ENCODE results near the gene HPSE2.

The HPSE2 gene

DNA sequence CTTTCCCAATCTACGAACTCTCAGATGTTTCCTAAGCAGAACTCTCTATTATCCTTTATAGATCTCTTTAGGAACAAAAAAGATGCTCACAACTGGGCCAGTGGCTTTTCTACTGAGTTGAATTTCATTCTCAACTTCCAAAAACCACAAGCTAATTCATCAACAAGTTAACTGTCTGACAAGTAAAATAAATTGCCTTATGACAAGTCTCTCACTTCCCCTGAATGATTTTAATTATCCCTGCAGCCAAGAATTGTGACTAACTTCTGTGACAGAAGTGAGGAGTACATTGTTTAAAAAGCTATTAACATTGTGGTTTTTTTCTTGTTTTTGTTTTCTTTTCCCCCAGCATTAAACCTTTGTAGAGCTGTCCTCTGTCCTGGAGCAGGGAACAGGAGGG lies 343.1 kb downstream of the HPSE2 start:
- H3K4me3 Mint-ChIP-seq, result no peak overlapping the region
- no peaks in the 10 kb centered on the region for H3K9me3 Mint-ChIP-seq
- H3K27me3 Mint-ChIP-seq, result no peaks in the 10 kb centered on the region
- H3K4me1 Mint-ChIP-seq (ENCODE audit: low read depth), result no peaks in the 10 kb centered on the region
- H3K36me3 Mint-ChIP-seq (ENCODE audit: low read depth), result no peaks in the 10 kb centered on the region
- no peak overlapping the region for H3K27ac Mint-ChIP-seq

DNA sequence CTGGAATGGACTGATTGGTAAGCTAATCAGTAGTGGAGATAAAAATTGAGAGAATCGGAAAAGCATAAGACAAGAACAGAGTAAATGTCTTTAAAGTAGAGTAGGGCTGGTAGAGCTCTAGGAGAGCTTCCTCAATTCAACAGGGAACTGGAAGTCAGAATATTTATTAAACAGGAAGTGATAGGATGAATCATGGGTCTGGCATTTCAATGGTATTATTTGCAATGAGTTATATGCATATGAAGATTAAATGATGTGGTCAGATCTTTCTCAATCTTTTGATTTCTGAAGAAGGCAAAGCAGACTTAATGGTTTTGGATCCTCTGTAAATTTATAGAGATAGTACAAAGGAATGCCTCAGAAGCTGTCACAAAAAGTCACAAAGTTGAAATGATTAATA lies 349.0 kb downstream of the HPSE2 start:
- no peak overlapping the region for H3K27ac Mint-ChIP-seq
- no peaks in the 10 kb centered on the region for H3K4me1 Mint-ChIP-seq (ENCODE audit: low read depth)
- no peaks in the 10 kb centered on the region for H3K36me3 Mint-ChIP-seq (ENCODE audit: low read depth)
- H3K27me3 Mint-ChIP-seq, result no peaks in the 10 kb centered on the region
- no peaks in the 10 kb centered on the region for H3K9me3 Mint-ChIP-seq
- no peak overlapping the region for H3K4me3 Mint-ChIP-seq

GRCh38 chr10:98885378-98885777 lies 350.3 kb downstream of the HPSE2 start:
- H3K4me3 Mint-ChIP-seq, result no peak overlapping the region
- no peaks in the 10 kb centered on the region for H3K9me3 Mint-ChIP-seq
- H3K4me1 Mint-ChIP-seq (ENCODE audit: low read depth), result no peaks in the 10 kb centered on the region
- H3K27ac Mint-ChIP-seq, result no peak overlapping the region
- no peaks in the 10 kb centered on the region for H3K27me3 Mint-ChIP-seq
- no peaks in the 10 kb centered on the region for H3K36me3 Mint-ChIP-seq (ENCODE audit: low read depth)

GRCh38 chr10:98881789-98882188 lies 353.9 kb downstream of the HPSE2 start:
- no peaks in the 10 kb centered on the region for H3K36me3 Mint-ChIP-seq (ENCODE audit: low read depth)
- no peaks in the 10 kb centered on the region for H3K9me3 Mint-ChIP-seq
- no peaks in the 10 kb centered on the region for H3K4me1 Mint-ChIP-seq (ENCODE audit: low read depth)
- H3K27me3 Mint-ChIP-seq, result no peaks in the 10 kb centered on the region
- no peak overlapping the region for H3K4me3 Mint-ChIP-seq
- H3K27ac Mint-ChIP-seq, result no peak overlapping the region

DNA sequence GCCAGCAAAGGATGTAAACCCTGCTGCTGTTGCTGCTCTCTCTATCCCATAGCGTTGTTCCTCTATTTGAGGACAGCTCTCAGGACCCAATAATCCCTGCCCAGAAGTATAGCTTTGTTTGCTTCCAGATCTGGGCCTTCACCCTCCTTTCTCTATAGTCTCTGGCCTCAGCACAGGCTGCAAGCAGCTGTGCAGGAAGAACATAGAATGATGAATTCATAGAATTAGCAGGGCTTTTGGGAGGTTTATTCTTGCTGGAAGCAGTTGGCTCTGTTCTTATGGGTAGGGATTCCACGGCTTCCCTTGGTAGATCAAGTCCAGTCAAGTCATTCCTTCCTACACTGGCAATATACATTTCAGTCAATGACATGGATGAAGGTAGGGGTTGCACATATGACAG lies 354.7 kb downstream of the HPSE2 start:
- Mint-ChIP-seq H3K36me3 (ENCODE audit: low read depth) (no peaks in the 10 kb centered on the region), H3K27me3 (no peaks in the 10 kb centered on the region), H3K4me3 (no peak overlapping the region), H3K9me3 (no peaks in the 10 kb centered on the region), H3K4me1 (ENCODE audit: low read depth) (no peaks in the 10 kb centered on the region), H3K27ac (no peak overlapping the region)

DNA sequence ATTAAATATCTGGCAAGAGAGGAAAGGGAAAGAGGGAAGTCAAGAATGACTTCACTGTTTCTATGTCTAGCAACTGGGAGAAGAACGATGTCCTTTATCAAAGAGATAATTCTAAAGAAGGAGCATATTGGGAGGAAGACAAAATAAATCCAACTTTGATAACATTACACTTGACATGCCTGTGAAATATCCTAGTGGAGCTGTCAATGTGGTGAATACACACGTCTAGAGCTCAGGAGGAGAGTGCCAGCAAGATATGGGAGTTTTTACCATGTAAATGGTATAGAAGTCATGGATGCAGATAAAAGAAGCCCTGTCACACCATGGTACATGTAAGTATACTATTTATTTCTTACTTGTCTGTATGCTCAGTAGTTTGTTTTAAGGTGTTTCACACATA lies 356.7 kb downstream of the HPSE2 start:
- Mint-ChIP-seq H3K27me3 (peaks cover 5% of the 10 kb centered on the region), H3K4me1 (ENCODE audit: low read depth) (no peaks in the 10 kb centered on the region), H3K4me3 (no peak overlapping the region), H3K27ac (no peak overlapping the region), H3K9me3 (no peaks in the 10 kb centered on the region), H3K36me3 (ENCODE audit: low read depth) (no peaks in the 10 kb centered on the region)

DNA sequence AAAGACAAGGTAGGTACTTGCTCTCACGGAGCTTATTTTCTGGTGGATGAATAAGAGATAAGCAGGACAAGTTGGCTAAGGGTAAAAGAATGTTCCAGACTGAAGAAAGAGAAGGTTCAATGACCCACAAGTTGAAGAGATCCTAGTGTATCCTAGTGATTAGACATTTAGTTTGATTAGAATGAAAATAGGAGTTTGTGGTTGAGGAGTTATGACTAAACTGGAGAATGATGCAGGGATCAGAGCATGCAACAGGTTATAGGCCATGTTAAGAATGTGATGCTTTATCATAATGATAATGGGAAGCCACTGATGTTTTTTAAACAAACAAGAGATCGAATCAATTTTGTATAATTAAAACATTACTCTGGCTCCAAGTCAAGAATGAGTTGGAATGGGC lies 357.2 kb downstream of the HPSE2 start:
- H3K27me3 Mint-ChIP-seq, result peaks cover 5% of the 10 kb centered on the region
- H3K4me1 Mint-ChIP-seq (ENCODE audit: low read depth), result no peaks in the 10 kb centered on the region
- no peak overlapping the region for H3K27ac Mint-ChIP-seq
- no peak overlapping the region for H3K4me3 Mint-ChIP-seq
- H3K36me3 Mint-ChIP-seq (ENCODE audit: low read depth), result no peaks in the 10 kb centered on the region
- H3K9me3 Mint-ChIP-seq, result no peaks in the 10 kb centered on the region

GRCh38 chr10:98861962-98862361 lies 373.7 kb downstream of the HPSE2 start:
- no peak overlapping the region for H3K27ac Mint-ChIP-seq
- H3K4me1 Mint-ChIP-seq (ENCODE audit: low read depth), result no peaks in the 10 kb centered on the region
- no peaks in the 10 kb centered on the region for H3K36me3 Mint-ChIP-seq (ENCODE audit: low read depth)
- H3K9me3 Mint-ChIP-seq, result no peaks in the 10 kb centered on the region
- H3K27me3 Mint-ChIP-seq, result peaks cover 4% of the 10 kb centered on the region
- H3K4me3 Mint-ChIP-seq, result no peak overlapping the region

DNA sequence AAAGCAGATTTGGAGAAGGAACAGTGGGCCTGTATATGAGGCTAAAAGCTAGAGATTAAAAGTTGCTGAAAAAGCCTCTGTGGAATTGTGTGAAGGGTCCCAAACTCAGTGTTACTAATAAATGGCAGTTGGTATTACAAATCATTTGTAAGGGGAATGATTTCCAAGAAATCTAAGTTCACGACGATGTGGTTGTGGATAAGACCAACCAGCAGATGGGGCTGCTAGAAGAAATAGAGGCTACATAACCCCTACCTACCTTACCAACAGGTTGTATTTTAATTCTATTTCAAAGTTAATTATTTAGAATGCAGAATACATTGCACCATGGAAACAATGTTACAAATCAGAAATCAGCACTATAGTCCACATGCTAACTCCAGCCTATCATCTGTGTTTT lies 377.1 kb downstream of the HPSE2 start:
- H3K4me1 Mint-ChIP-seq (ENCODE audit: low read depth), result no peaks in the 10 kb centered on the region
- H3K9me3 Mint-ChIP-seq, result no peaks in the 10 kb centered on the region
- H3K27me3 Mint-ChIP-seq, result peaks cover 4% of the 10 kb centered on the region
- H3K36me3 Mint-ChIP-seq (ENCODE audit: low read depth), result no peaks in the 10 kb centered on the region
- no peak overlapping the region for H3K27ac Mint-ChIP-seq
- H3K4me3 Mint-ChIP-seq, result no peak overlapping the region

GRCh38 chr10:98855403-98856189 lies 380.1 kb downstream of the HPSE2 start:
- H3K9me3 Mint-ChIP-seq, result no peaks in the 10 kb centered on the region
- no peaks in the 10 kb centered on the region for H3K36me3 Mint-ChIP-seq (ENCODE audit: low read depth)
- peaks cover 3% of the 10 kb centered on the region for H3K27me3 Mint-ChIP-seq
- no peak overlapping the region for H3K27ac Mint-ChIP-seq
- H3K4me1 Mint-ChIP-seq (ENCODE audit: low read depth), result no peaks in the 10 kb centered on the region
- no peak overlapping the region for H3K4me3 Mint-ChIP-seq

DNA sequence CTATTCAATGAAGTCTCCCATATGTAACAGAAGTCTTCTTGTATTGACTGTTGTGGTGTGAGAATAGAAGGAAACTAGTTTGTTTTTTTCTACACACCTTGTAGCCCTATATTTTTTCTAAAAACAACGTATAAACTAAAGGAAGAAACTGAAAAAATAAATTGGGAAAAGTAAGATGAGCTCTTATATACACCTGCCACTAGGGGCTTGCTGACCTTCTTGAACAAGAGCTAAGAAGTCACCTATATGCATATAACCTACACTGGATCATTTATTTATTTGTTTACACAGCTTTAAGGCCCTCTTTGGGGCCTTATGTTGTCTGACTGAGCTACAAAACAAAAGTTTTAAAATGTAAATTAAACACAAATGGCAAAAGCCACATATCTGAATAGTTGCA lies 383.0 kb downstream of the HPSE2 start:
- H3K36me3 Mint-ChIP-seq (ENCODE audit: low read depth), result no peaks in the 10 kb centered on the region
- H3K27ac Mint-ChIP-seq, result no peak overlapping the region
- no peaks in the 10 kb centered on the region for H3K9me3 Mint-ChIP-seq
- H3K27me3 Mint-ChIP-seq, result peaks cover 3% of the 10 kb centered on the region
- H3K4me1 Mint-ChIP-seq (ENCODE audit: low read depth), result no peaks in the 10 kb centered on the region
- H3K4me3 Mint-ChIP-seq, result no peak overlapping the region

DNA sequence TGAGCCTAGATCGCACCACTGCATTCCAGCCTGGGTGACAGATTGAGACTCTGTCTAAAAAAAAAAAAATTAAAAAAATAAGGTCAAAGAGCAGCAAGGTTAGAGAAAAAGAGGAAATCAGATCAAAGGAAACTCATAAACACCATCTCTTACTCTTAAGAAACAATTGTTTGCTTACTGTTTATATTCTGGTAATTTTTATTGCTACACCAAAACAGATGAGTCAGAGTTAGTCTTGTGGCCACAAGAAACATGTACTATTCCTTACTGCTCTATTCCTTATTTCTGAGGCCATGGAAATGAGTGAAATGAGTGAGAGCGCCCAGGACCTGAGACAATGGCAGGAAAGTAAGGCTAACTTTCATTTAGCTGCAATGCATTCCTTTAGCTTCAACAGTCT lies 387.3 kb downstream of the HPSE2 start:
- H3K27me3 Mint-ChIP-seq, result peaks cover 1% of the 10 kb centered on the region
- H3K9me3 Mint-ChIP-seq, result no peaks in the 10 kb centered on the region
- no peaks in the 10 kb centered on the region for H3K4me1 Mint-ChIP-seq (ENCODE audit: low read depth)
- no peaks in the 10 kb centered on the region for H3K36me3 Mint-ChIP-seq (ENCODE audit: low read depth)
- no peak overlapping the region for H3K27ac Mint-ChIP-seq
- no peak overlapping the region for H3K4me3 Mint-ChIP-seq

DNA sequence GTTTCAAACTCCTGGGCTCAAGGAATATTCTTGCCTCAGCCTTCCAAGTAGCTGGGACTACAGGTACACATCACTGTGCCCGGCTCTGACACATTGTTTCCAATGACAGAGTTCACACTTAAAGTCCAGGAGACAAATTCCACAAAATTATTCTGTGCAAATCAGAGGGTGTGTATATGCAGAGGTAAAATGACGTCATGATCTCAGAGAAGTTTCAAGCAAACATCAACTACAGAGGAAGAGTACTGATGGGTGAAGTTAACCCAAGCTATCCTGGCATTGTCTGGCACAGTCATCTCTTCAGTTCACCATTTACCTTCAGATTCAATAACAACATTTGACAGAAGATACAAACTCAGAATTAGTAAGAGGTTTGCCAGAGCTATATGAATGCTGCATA lies 388.9 kb downstream of the HPSE2 start:
- Mint-ChIP-seq H3K4me1 (ENCODE audit: low read depth) (no peaks in the 10 kb centered on the region), H3K27ac (no peak overlapping the region), H3K4me3 (no peak overlapping the region), H3K36me3 (ENCODE audit: low read depth) (no peaks in the 10 kb centered on the region), H3K9me3 (no peaks in the 10 kb centered on the region), H3K27me3 (peaks cover 3% of the 10 kb centered on the region)

DNA sequence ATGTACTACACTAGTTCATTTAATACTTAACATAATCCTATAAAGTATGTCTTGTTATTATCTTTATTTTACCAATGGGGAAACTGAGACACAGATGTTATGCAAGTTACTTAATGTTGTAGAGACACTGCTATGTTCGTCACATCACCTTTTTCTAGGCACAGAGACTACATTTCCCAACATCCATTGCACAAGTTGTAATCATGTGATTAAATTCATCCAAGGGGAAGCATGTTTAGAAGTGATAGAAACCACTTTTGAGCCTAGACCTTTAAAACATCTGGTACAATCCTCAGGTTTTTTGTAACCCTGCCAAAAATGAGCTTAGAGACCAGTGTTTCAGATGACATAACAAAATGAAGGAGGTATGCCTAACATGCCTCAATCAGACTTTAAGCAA lies 402.1 kb downstream of the HPSE2 start:
- Mint-ChIP-seq H3K27me3 (peaks cover 6% of the 10 kb centered on the region), H3K36me3 (ENCODE audit: low read depth) (no peaks in the 10 kb centered on the region), H3K4me1 (ENCODE audit: low read depth) (no peaks in the 10 kb centered on the region), H3K4me3 (no peak overlapping the region), H3K27ac (no peak overlapping the region), H3K9me3 (no peaks in the 10 kb centered on the region)

DNA sequence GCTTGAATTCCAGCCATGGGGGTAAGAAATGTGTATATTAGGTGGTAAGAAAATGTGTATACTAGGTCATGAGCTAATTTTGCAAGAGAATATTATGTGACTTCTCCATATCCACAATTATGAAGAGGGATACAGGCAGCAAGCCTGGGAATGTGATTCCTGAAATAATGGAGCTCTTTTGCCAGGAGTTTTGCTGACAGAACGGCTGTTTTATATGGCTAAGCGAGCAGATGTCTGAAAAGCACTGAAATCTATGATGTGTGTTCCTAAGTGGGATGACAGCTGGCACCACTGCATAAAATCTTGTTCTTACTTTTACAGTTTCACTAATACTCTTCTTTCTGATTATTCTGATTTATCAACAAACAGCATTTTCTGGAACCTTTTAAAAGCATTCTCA lies 402.9 kb downstream of the HPSE2 start:
- Mint-ChIP-seq H3K27me3 (peaks cover 6% of the 10 kb centered on the region), H3K9me3 (no peaks in the 10 kb centered on the region), H3K36me3 (ENCODE audit: low read depth) (no peaks in the 10 kb centered on the region), H3K4me3 (no peak overlapping the region), H3K4me1 (ENCODE audit: low read depth) (no peaks in the 10 kb centered on the region), H3K27ac (no peak overlapping the region)

- Mint-ChIP-seq H3K27me3 (peaks cover 6% of the 10 kb centered on the region), H3K9me3 (no peaks in the 10 kb centered on the region), H3K36me3 (ENCODE audit: low read depth) (no peaks in the 10 kb centered on the region), H3K4me3 (no peak overlapping the region), H3K27ac (no peak overlapping the region), H3K4me1 (ENCODE audit: low read depth) (no peaks in the 10 kb centered on the region)
These were observed 403.5 kb downstream of the HPSE2 start for GRCh38 chr10:98832196-98832595.

All from stimulated activated naive CD8-positive, alpha-beta T cell treated with anti-CD3 and anti-CD28 coated beads, Interleukin-15, Interleukin-2, amounts not matched to agents 100 ng/mL and 50 ng/mL, for 24 hours (primary cell).